DMS 273 (cell line): Measurements from ENCODE around the gene NKAIN1.
"Not testable (repeated sequence)": the region's sequence is repeated elsewhere in the genome, so short reads cannot be mapped to it uniquely, and the experiment has no call there.

Source experiments
- DNase-seq: peaks from one replicate; lab custom pipeline; 2025; ENCODE audit not compliant: unreplicated experiment; lab: John Stamatoyannopoulos, UW

Gene NKAIN1

GRCh38 chr1:31154632-31155215 is 85.0 kb downstream of the NKAIN1 start:
- peak; percentile 91 for DNase-seq

- no peak for DNase-seq
Measured at GRCh38 chr1:31154000-31154631, 85.6 kb downstream of the NKAIN1 start.

DNA sequence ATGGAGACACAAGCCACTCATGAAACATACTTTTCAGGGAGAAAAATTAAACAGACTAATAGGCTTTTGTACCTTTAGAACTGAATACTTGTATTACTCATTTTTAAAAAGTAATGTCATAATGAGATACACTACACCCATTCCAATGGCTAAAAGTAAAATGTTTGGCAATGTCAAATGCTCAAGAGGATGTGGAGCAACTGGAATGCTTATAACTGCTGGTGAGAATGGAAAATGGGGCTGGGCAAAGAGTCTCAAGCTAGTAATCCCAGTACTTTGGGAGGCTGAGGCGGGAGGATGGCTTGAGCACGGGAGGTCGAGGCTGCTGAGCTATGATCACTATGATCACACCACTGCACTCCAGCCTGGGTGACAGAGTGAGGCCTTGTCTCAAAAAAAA is 86.3 kb downstream of the NKAIN1 start:
- no peak for DNase-seq

DNA sequence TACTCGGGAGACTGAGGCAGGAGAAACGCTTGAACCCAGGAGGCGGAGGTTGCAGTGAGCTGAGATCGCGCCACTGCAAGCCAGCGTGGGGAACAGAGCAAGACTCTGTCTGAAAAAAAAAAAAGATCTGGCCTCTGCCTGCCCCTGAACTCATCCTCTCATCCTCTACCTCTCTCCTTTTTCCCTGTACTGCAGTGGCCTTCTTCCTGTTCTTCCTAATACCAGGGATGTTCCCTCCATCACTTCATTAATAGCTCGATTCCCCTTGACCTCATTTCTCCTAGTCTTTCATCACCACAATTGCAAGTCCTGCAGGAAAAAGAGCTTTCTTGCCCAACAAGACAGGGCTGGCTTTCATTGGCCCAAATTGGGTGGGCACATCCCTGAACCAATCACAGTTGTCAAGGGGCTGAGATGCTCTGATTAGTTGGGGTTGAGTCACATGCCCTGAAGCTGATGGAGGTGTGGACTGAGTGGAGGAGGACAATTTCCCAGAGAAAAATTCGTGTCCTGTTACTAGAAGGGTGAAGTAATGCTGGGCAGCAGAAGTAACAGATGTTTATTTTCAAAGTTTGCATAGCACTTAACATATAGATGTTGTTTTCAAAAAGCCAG is 87.4 kb downstream of the NKAIN1 start:
- peak; percentile 70 for DNase-seq

DNA sequence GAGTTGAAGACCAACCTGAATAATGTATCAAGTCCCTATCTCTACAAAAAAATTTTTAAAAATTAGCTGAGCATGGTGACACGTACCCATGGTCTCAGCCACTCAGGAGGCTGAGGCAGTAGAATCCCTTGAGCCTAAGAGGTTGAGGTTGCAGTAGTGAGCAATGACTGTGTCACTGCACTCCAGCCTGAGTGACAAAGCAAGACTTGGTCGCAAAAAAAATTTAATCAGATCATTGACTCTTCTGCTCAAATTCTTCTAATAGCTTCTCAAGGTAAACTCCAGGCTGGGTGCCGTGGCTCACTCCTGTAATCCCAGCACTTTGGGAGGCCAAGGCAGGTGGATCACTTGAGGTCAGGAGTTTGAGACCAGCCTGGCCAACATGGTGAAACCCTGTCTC is 88.3 kb downstream of the NKAIN1 start:
- DNase-seq = no peak

GRCh38 chr1:31148409-31148808 is 91.3 kb downstream of the NKAIN1 start:
- DNase-seq = no peak

- DNase-seq = no peak
Measured at GRCh38 chr1:31145648-31146047, 94.0 kb downstream of the NKAIN1 start.

- DNase-seq = no peak
Measured at GRCh38 chr1:31144442-31144841, 95.2 kb downstream of the NKAIN1 start.

GRCh38 chr1:31143455-31143854 is 96.2 kb downstream of the NKAIN1 start:
- DNase-seq = no peak

DNA sequence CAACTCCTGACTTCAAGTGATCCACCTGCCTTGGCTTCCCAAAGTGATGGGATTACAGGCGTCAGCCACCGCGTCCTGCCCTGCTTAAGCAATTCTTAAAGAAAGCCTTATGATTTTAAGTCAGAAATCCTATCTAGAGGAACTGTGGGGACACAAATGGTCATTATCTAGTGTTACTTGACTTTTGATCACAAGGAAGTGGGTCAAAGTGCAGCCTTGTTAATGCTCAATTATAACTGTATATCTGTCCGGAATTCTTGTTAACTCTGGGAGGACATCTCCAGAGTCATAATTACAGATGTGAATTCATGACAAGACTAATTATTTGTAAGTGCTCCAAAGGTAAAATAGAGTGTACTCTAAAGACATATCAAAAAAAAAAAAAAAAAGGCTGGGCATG is 97.3 kb downstream of the NKAIN1 start:
- no peak for DNase-seq

GRCh38 chr1:31140299-31140698 is 99.4 kb downstream of the NKAIN1 start:
- DNase-seq = no peak

DNA sequence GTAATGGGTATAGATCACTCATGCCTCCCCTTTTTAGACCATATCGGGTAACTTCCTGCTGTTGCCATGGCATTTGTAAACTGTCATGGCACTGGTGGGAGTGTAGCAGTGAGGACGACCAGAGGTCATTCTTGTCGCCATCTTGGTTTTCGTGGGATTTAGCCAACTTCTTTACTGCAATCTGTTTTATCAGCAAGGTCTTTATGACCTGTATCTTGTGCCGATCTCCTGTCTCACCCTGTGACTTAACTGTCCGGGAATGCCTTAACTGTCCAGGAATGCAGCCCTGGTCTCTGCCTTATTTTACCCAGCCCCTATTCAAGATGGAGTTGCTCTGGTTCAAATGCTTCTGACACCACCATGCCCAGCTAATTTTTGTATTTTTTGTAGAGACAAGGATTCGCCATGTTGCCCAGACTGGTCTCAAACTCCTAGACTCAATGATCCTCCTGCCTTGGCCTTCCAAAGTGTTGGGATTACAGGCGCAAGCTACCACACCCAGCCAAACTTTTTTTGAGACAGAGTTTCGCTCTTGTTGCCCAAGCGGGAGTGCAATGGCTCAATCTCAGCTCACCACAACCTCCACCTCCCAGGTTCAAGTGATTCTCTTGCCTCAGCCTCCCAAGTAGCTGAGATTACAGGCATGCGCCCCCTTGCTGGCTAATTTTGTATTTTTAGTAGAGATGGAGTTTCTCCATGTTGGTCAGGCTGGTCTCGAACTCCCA is 100.7 kb downstream of the NKAIN1 start:
- DNase-seq = not testable (repeated sequence)

DNA sequence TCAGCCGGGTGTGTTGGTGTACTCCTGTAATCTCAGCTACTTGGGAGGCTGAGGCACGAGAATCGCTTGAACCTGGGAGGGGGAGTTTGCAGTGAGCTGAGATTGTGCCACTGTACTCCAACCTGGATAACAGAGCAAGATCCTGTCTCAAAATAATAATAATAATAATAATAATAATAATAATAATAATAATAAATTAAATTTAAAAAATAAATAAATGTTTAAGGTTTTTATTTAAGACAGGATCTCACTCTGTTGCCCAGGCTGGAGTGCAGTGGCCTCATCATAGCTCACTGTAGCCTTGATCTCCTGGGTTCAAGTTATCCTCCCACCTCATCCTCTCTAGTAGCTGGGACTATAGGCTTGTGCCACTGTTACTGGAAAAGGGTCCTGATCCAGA is 101.8 kb downstream of the NKAIN1 start:
- not testable (repeated sequence) for DNase-seq

DNA sequence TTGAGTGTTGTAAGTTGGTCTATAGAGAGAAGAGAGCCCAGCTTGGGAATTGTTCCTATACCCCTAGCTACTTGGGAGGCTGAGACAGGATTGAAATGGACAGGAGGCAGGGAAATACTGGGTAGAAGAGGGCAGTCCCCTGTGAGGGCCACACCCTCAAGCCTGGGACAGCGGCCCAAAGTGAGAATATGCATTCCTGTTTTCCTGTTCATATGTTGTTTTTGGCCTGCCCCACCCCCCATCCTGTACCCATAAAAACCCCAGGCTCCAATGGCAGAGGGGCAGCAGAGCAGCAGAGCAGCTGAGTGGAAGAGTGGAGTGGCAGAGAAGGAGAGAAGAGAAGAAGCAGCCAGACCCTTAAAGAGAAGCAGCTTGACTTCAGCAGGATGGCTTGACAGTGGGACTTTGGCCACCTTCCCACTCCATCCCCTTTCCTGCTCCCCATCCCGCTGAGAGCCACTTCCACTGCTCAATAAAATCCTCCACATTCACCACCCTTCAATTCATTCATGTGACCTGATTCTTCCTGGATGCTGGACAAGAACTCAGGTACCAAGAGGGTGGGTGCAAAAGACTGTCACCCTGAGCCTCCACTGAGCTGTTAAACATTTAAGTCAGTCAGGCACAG is 103.6 kb downstream of the NKAIN1 start:
- no peak for DNase-seq

GRCh38 chr1:31133368-31133767 is 106.3 kb downstream of the NKAIN1 start:
- no peak for DNase-seq
